ENCODE data around the gene HELZ. TPM values are rescaled to one million over a fixed set of nuclear protein-coding genes. Genes with fewer than 3 reads are reported as not detected.

Gene HELZ
- total and polyA plus RNA-seq, 2 experiments from 2014 or later = 23.9 to 25.4 TPM

GRCh38 chr17:67283731-67284516 is 38.9 kb upstream of the HELZ start:
- Histone ChIP-seq H4K20me1 (ENCODE audit: insufficient read depth) (no peaks in the 10 kb centered on the region), H3K36me3 (ENCODE audit: low read depth) (no peaks in the 10 kb centered on the region), H3K9me2 (ENCODE audit: insufficient read depth) (no peaks in the 10 kb centered on the region), H3K4me2 (ENCODE audit: unreplicated experiment) (no peak overlapping the region), H3K9ac (no peak overlapping the region), H3K27me3 (replicated peaks; ENCODE audit: insufficient read depth) (no peaks in the 10 kb centered on the region), H3K79me2 (ENCODE audit: insufficient read depth) (no peaks in the 10 kb centered on the region), H3K9me3 (ENCODE audit: low read depth) (no peaks in the 10 kb centered on the region), H3K4me3 (no peak overlapping the region), H3F3A (ENCODE audit: insufficient read depth) (no peaks in the 10 kb centered on the region), H3K4me1 (ENCODE audit: insufficient read depth) (0 out of 2 replicates have a peak, but pooled peaks cover 3% of the 10 kb centered on the region), H3K27ac (no peak overlapping the region), H2AFZ (no peak overlapping the region)
- DNase-seq = no peak
- 86 to 89% methylated on average over 5 of the region's 5 CpGs for WGBS, 2 experiments (ENCODE audit: low coverage in 1 of 2, low lambda C conversion rate in 2 of 2, missing lambda C conversion rate in 2 of 2)
- in situ Hi-C loops (cut with MboI) = no loop called here
- TF ChIP-seq EZH2 (IDR thresholded peaks at IDR 0.05; ENCODE audit: insufficient read depth, poor library complexity, severe bottlenecking) = no peak
- no peak for TF ChIP-seq EZH2phosphoT487 (IDR thresholded peaks at IDR 0.05; ENCODE audit: insufficient read depth, low read depth)

- no peak overlapping the region for H3K9ac ChIP-seq
- H4K20me1 ChIP-seq (ENCODE audit: insufficient read depth) = no peaks in the 10 kb centered on the region
- H3K9me2 ChIP-seq (ENCODE audit: insufficient read depth) = no peaks in the 10 kb centered on the region
- no peak for TF ChIP-seq EZH2 (IDR thresholded peaks at IDR 0.05; ENCODE audit: insufficient read depth, poor library complexity, severe bottlenecking)
- TF ChIP-seq EZH2phosphoT487 (IDR thresholded peaks at IDR 0.05; ENCODE audit: insufficient read depth, low read depth) = no peak
- no peaks in the 10 kb centered on the region for H3K9me3 ChIP-seq (ENCODE audit: low read depth)
- WGBS, 2 experiments (ENCODE audit: low coverage in 1 of 2, low lambda C conversion rate in 2 of 2, missing lambda C conversion rate in 2 of 2) = 34 to 39% methylated on average over 8 of the region's 8 CpGs
- in situ Hi-C loops (cut with MboI) = no loop called here
- no peaks in the 10 kb centered on the region for H3K79me2 ChIP-seq (ENCODE audit: insufficient read depth)
- no peak overlapping the region for H3K4me2 ChIP-seq (ENCODE audit: unreplicated experiment)
- DNase-seq = peak; percentile 30
- no peak overlapping the region for H2AFZ ChIP-seq
- no peaks in the 10 kb centered on the region for H3K36me3 ChIP-seq (ENCODE audit: low read depth)
- H3K4me1 ChIP-seq (ENCODE audit: insufficient read depth) = 0 out of 2 replicates have a peak, but pooled peaks cover 3% of the 10 kb centered on the region
- H3K27me3 ChIP-seq (replicated peaks; ENCODE audit: insufficient read depth) = no peaks in the 10 kb centered on the region
- H3K4me3 ChIP-seq = no peak overlapping the region
- no peak overlapping the region for H3K27ac ChIP-seq
- no peaks in the 10 kb centered on the region for H3F3A ChIP-seq (ENCODE audit: insufficient read depth)
These were observed 36.7 kb upstream of the HELZ start for GRCh38 chr17:67281743-67282142.

GRCh38 chr17:67281053-67281452 is 36.1 kb upstream of the HELZ start:
- Histone ChIP-seq H3K27ac (no peak overlapping the region), H3K4me1 (ENCODE audit: insufficient read depth) (0 out of 2 replicates have a peak, but pooled peaks cover 3% of the 10 kb centered on the region), H3K4me3 (no peak overlapping the region), H3K4me2 (ENCODE audit: unreplicated experiment) (no peak overlapping the region), H3K9me2 (ENCODE audit: insufficient read depth) (no peaks in the 10 kb centered on the region), H3K79me2 (ENCODE audit: insufficient read depth) (no peaks in the 10 kb centered on the region), H3K36me3 (ENCODE audit: low read depth) (no peaks in the 10 kb centered on the region), H4K20me1 (ENCODE audit: insufficient read depth) (no peaks in the 10 kb centered on the region), H3K9ac (no peak overlapping the region), H3K27me3 (replicated peaks; ENCODE audit: insufficient read depth) (no peaks in the 10 kb centered on the region), H2AFZ (no peak overlapping the region), H3K9me3 (ENCODE audit: low read depth) (no peaks in the 10 kb centered on the region), H3F3A (ENCODE audit: insufficient read depth) (no peaks in the 10 kb centered on the region)
- no peak for DNase-seq
- in situ Hi-C loops (cut with MboI) = no loop called here
- 64 to 66% methylated on average over 3 of the region's 3 CpGs for WGBS, 2 experiments (ENCODE audit: low coverage in 1 of 2, low lambda C conversion rate in 2 of 2, missing lambda C conversion rate in 2 of 2)
- TF ChIP-seq EZH2phosphoT487 (IDR thresholded peaks at IDR 0.05; ENCODE audit: insufficient read depth, low read depth) (no peak), EZH2 (IDR thresholded peaks at IDR 0.05; ENCODE audit: insufficient read depth, poor library complexity, severe bottlenecking) (no peak)

GRCh38 chr17:67280279-67280678 is 35.3 kb upstream of the HELZ start:
- Histone ChIP-seq H3K4me3 (no peak overlapping the region), H3K9me3 (ENCODE audit: low read depth) (no peaks in the 10 kb centered on the region), H3K9me2 (ENCODE audit: insufficient read depth) (no peaks in the 10 kb centered on the region), H2AFZ (no peak overlapping the region), H3K36me3 (ENCODE audit: low read depth) (no peaks in the 10 kb centered on the region), H3F3A (ENCODE audit: insufficient read depth) (no peaks in the 10 kb centered on the region), H3K27ac (no peak overlapping the region), H3K79me2 (ENCODE audit: insufficient read depth) (no peaks in the 10 kb centered on the region), H3K4me1 (ENCODE audit: insufficient read depth) (0 out of 2 replicates have a peak, but pooled peaks cover 3% of the 10 kb centered on the region), H4K20me1 (ENCODE audit: insufficient read depth) (no peaks in the 10 kb centered on the region), H3K27me3 (replicated peaks; ENCODE audit: insufficient read depth) (no peaks in the 10 kb centered on the region), H3K9ac (no peak overlapping the region), H3K4me2 (ENCODE audit: unreplicated experiment) (no peak overlapping the region)
- DNase-seq = no peak
- TF ChIP-seq EZH2 (IDR thresholded peaks at IDR 0.05; ENCODE audit: insufficient read depth, poor library complexity, severe bottlenecking) (no peak), EZH2phosphoT487 (IDR thresholded peaks at IDR 0.05; ENCODE audit: insufficient read depth, low read depth) (no peak)
- WGBS, 2 experiments (ENCODE audit: low coverage in 1 of 2, low lambda C conversion rate in 2 of 2, missing lambda C conversion rate in 2 of 2) = 74 to 76% methylated on average over 6 of the region's 6 CpGs
- in situ Hi-C loops (cut with MboI) = no loop called here
